HCT116 (cell line): Measurements from ENCODE around the gene MSMP. TPM values are rescaled to one million over a fixed set of nuclear protein-coding genes. Genes with fewer than 3 reads are reported as not detected.
A peak's percentile ranks its signal among the peaks of the same experiment; 100 is the strongest.

Experiments used
- ATAC-seq: fragments of 200-7000 bp; cut with Tn5 transposase; 2 replicates; pipeline ENCODE4 v1.9.1; 2020; ENCODE audit warnings: mild to moderate bottlenecking, moderate library complexity
- BruUV-seq: library from RNA; stranded (reverse); fragments of 400-500 nt; replicated peaks from 2 replicates; lab custom pipeline; 2021; lab: Mats Ljungman, UMichigan
- CTCF ChIA-PET: fragments of 300-600 bp; sonication (Branson Sonifier 250); formaldehyde crosslinking; loops from one replicate; lab custom pipeline; 2021; ENCODE audit warnings: antibody characterized with exemption; lab: Charles Lee
- POLR2A ChIA-PET: fragments of 300-600, 350-600 bp; sonication (Branson Sonifier 250); formaldehyde crosslinking; loops from one replicate; lab custom pipeline; 2021; ENCODE audit warnings: antibody characterized with exemption; lab: Charles Lee
- RAD21 ChIA-PET, 2 experiments: fragments of 300-600 bp; sonication (Branson Sonifier 250); formaldehyde crosslinking; loops; one replicate each; lab custom pipeline; 2023; ENCODE audit warnings: low total read pairs in 2 of 2; ENCODE audit not compliant: uncharacterized antibody in 2 of 2, unreplicated experiment in 2 of 2, low non-redundant PET in 1 of 2; lab: Charles Lee
- DNase-seq: peaks from one replicate; pipeline ENCODE4 v3.0.0-alpha.2; 2010; ENCODE audit warnings: low read depth, low spot score
- H2AFZ ChIP-seq: fragments of 200-600 bp; shearing (Covaris generic), sonication (generic); 2 replicates; pipeline ENCODE4 v1.6.1; 2017; ENCODE audit warnings: low read depth, mixed run types, mixed read lengths, antibody characterized with exemption, low read length; ENCODE audit not compliant: poor library complexity, severe bottlenecking
- H3K27ac ChIP-seq: 2 replicates; pipeline ENCODE4 v1.5.1; 2012; ENCODE audit warnings: low read depth, low read length
- H3K27me3 ChIP-seq: fragments of 200-600 bp; sonication (generic); 2 replicates; pipeline ENCODE4 v1.6.1; 2016; ENCODE audit warnings: mixed run types, low read length, mixed read lengths; ENCODE audit not compliant: insufficient read depth
- H3K36me3 ChIP-seq, 2 experiments: fragments of 200-500 bp in 1 of 2; fragments of 200-600 bp in 1 of 2; sonication (Bioruptor generic) in 1 of 2; sonication (generic) in 1 of 2; 2 replicates each; pipeline versions ENCODE4 v1.5.1 to v1.6.1; 2014 to 2016; ENCODE audit warnings: low read length in 2 of 2, inconsistent platforms in 1 of 2, mixed read lengths in 1 of 2, mixed run types in 1 of 2; ENCODE audit not compliant: insufficient read depth in 2 of 2, control insufficient read depth in 1 of 2
- H3K4me1 ChIP-seq, 2 experiments: fragments of 200-600 bp in 1 of 2; sonication (generic) in 1 of 2; 2 replicates each; pipeline versions ENCODE4 v1.5.1 to v1.6.1; 2012 to 2017; ENCODE audit warnings: low read length in 2 of 2, inconsistent platforms in 1 of 2, mild to moderate bottlenecking in 1 of 2, mixed read lengths in 1 of 2, mixed run types in 1 of 2, moderate library complexity in 1 of 2; ENCODE audit not compliant: insufficient read depth in 2 of 2, control insufficient read depth in 1 of 2
- H3K4me2 ChIP-seq: fragments of 200-600 bp; sonication (generic); 2 replicates; pipeline ENCODE4 v1.6.1; 2017; ENCODE audit warnings: mixed run types, low read length, mixed read lengths
- H3K4me3 ChIP-seq, 2 experiments: fragments of 200-600 bp in 1 of 2; sonication (generic) in 1 of 2; replicated peaks in 1 of 2; 2 replicates each; pipeline ENCODE4 v1.5.1; 2011 to 2016; ENCODE audit warnings: low read length in 2 of 2, control low read depth in 1 of 2, low read depth in 1 of 2, mild to moderate bottlenecking in 1 of 2, mixed read lengths in 1 of 2, mixed run types in 1 of 2
- H3K79me2 ChIP-seq: fragments of 200-600 bp; sonication (generic); 2 replicates; pipeline ENCODE4 v1.6.1; 2017; ENCODE audit warnings: mild to moderate bottlenecking, mixed run types, low read length, moderate library complexity, mixed read lengths; ENCODE audit not compliant: insufficient read depth
- H3K9ac ChIP-seq: fragments of 200-600 bp; sonication (generic); 2 replicates; pipeline ENCODE4 v1.6.1; 2016; ENCODE audit warnings: low read length, mixed read lengths
- H3K9me2 ChIP-seq: fragments of 200-600 bp; sonication (generic), shearing (Covaris generic); 2 replicates; pipeline ENCODE4 v1.6.1; 2017; ENCODE audit warnings: mixed run types, mild to moderate bottlenecking, moderate library complexity; ENCODE audit not compliant: insufficient read depth
- H3K9me3 ChIP-seq, 2 experiments: fragments of 200-500 bp in 1 of 2; fragments of 200-600 bp in 1 of 2; sonication (Bioruptor generic) in 1 of 2; sonication (generic) in 1 of 2; 2 replicates each; pipeline ENCODE4 v1.6.1; 2014 to 2017; ENCODE audit warnings: low read length in 2 of 2, mixed read lengths in 2 of 2, inconsistent platforms in 1 of 2, low read depth in 1 of 2, mild to moderate bottlenecking in 1 of 2, mixed run types in 1 of 2, moderate library complexity in 1 of 2; ENCODE audit not compliant: control insufficient read depth in 1 of 2, insufficient read depth in 1 of 2
- H4K20me1 ChIP-seq: fragments of 200-600 bp; sonication (generic), shearing (Covaris generic); 2 replicates; pipeline ENCODE4 v1.6.1; 2017; ENCODE audit warnings: mixed run types, mild to moderate bottlenecking, moderate library complexity; ENCODE audit not compliant: insufficient read depth
- POLR2A ChIP-seq: IDR thresholded peaks from 2 replicates; pipeline ENCODE4 v1.7.0; 2011; ENCODE audit warnings: borderline replicate concordance; ENCODE audit not compliant: insufficient read depth, insufficient read length; ENCODE audit errors: extremely low read depth
- TCF7L2 ChIP-seq: IDR thresholded peaks from 2 replicates; pipeline ENCODE4 v1.7.0; 2011; ENCODE audit warnings: borderline replicate concordance, inconsistent platforms; ENCODE audit not compliant: insufficient read depth, insufficient read length; ENCODE audit errors: extremely low read depth
- YY1 ChIP-seq: IDR thresholded peaks from 2 replicates; pipeline ENCODE4 v1.6.1; 2011; ENCODE audit warnings: low read length, low read depth, moderate library complexity, mild to moderate bottlenecking; ENCODE audit not compliant: insufficient replicate concordance; ENCODE audit errors: extremely low read depth
- ZBTB33 ChIP-seq: IDR thresholded peaks from 2 replicates; pipeline ENCODE4 v1.6.1; 2011; ENCODE audit warnings: mild to moderate bottlenecking, low read length, moderate library complexity; ENCODE audit not compliant: insufficient replicate concordance; ENCODE audit errors: extremely low read depth
- ZFX ChIP-seq: fragments of 450-650 bp; IDR thresholded peaks from 2 replicates; pipeline ENCODE4 v1.6.1; 2017
- ZNF274 ChIP-seq: fragments of 200-500 bp; sonication (Bioruptor generic); IDR thresholded peaks from 2 replicates; pipeline ENCODE4 v1.6.1; 2014; ENCODE audit warnings: mild to moderate bottlenecking, low read depth, low read length, inconsistent platforms
- intact Hi-C: fragments of 100-400 bp; cut with micrococcal nuclease; formaldehyde crosslinking; loops from 2 replicates; pipeline ENCODE4 v1.10.0; 2022
- total RNA-seq: library from RNA; stranded (reverse); gene quantifications from one replicate; pipeline ENCODE4 v1.2.1, GENCODE V29; 2021; ENCODE audit not compliant: unreplicated experiment

MSMP gene
- total RNA-seq, 1 experiment from 2014 or later, result 1.2 TPM

- RAD21 ChIA-PET, result no interaction called here
- Histone ChIP-seq H3K9me3 (no peaks in the 10 kb centered on the region), H3K36me3 (peaks cover 15 to 18% of the 10 kb centered on the region in 2 experiments; a peak in 3 of 4 replicates), H3K9me2 (no peaks in the 10 kb centered on the region)
- TF ChIP-seq TCF7L2, result peak; percentile 96
- peak; percentile 61 for TF ChIP-seq POLR2A
- no peak for TF ChIP-seq ZBTB33
- no peak for TF ChIP-seq ZNF274
- peak; percentile 55 for TF ChIP-seq YY1
- TF ChIP-seq ZFX, result peak; percentile 69
- TF ChIP-seq, all 23 proteins: peak for 4
- BruUV-seq, result no TSS peak
- peak within 1 kb of the TSS; percentile 90 for H3K27ac ChIP-seq
- peak within 1 kb of the TSS; percentile 7 for H2AFZ ChIP-seq
- peak within 1 kb of the TSS; percentile 81 for H3K4me2 ChIP-seq
- peak within 1 kb of the TSS; percentile 83 for H3K9ac ChIP-seq
- intact Hi-C loops, result loop anchor here (1.0 kb wide), 2 partner anchors 17 to 75 kb away; partner anchors contain the start of genes GBA2 and RGP1
- peak; percentile 97 for DNase-seq
- peak within 1 kb of the TSS; percentile 92 to 94 for H3K4me3 ChIP-seq
- peak; percentile 85 for ATAC-seq
- H3K4me1 ChIP-seq, result peaks cover 22 to 37% of the 10 kb centered on the region in 2 experiments
- ChIA-PET CTCF (interaction anchor here (0.8 to 4.0 kb wide), 15 partner anchors 9 to 179 kb away, joined by 3 to 21 read pairs (median 6); partner anchors contain the start of genes ARHGEF39, CCDC107, GBA2 and RGP1), POLR2A (interaction anchor here (1.0 to 2.6 kb wide), 10 partner anchors 17 to 213 kb away, joined by 3 to 23 read pairs (median 4); partner anchors contain the start of genes ARHGEF39, CCDC107, GBA2 and MSMP)
- no peaks in the 10 kb centered on the region for H3K27me3 ChIP-seq
- H3K79me2 ChIP-seq, result peaks cover 60% of the 10 kb centered on the region
- H4K20me1 ChIP-seq, result no peaks in the 10 kb centered on the region
Observed at GRCh38 chr9:35732185-35732799, 21.8 kb downstream of the MSMP start, which contains the start of the genes CREB3 and TLN1. Gene CREB3, plus strand, starts transcription at chr9:35732666. Its CDS starts 107 bp downstream, at chr9:35732773. Gene TLN1, minus strand, starts transcription at chr9:35732195. Its CDS starts 6,501 bp downstream, at chr9:35725694.
